Measurements from ENCODE around the gene ELMOD1.
A peak's percentile ranks its signal among the peaks of the same experiment; 100 is the strongest.

Gene ELMOD1

DNA sequence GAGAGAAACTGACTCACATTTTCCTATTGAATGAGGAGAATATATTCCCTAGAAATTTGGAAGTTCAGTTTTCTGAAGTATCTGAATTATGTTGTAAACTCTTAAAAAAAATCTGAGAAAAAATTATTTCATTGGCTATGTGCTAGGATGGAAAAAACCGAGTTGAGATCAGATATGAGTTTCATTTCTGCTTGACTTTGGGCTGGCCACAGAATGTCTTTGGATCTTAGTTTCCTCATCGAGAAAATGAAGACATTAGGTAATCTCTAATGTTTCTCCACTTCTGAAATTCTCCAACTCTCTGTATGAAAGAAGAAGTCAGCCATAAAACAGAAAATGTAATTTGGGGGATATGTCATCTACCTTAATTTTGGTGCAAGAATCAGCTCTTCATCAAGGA is 92.1 kb downstream of the ELMOD1 start:
- TF ChIP-seq ISL1 (CRISPR knock-in tag; IDR thresholded peaks at IDR 0.05) (no peak), OSR1 (CRISPR knock-in tag; IDR thresholded peaks at IDR 0.05) (no peak), ESRRG (CRISPR knock-in tag; IDR thresholded peaks at IDR 0.05) (no peak), PATZ1 (CRISPR knock-in tag; IDR thresholded peaks at IDR 0.05; ENCODE audit: borderline replicate concordance) (no peak), PPARA (CRISPR knock-in tag; IDR thresholded peaks at IDR 0.05; ENCODE audit: borderline replicate concordance) (no peak), CSDC2 (CRISPR knock-in tag; IDR thresholded peaks at IDR 0.05) (no peak), TSHZ2 (CRISPR knock-in tag; IDR thresholded peaks at IDR 0.05) (no peak), ZC3H10 (CRISPR knock-in tag; IDR thresholded peaks at IDR 0.05) (no peak), TCF4 (CRISPR knock-in tag; IDR thresholded peaks at IDR 0.05; ENCODE audit: borderline replicate concordance) (no peak), TOX (CRISPR knock-in tag; IDR thresholded peaks at IDR 0.05; ENCODE audit: borderline replicate concordance) (no peak), ZFP3 (CRISPR knock-in tag; IDR thresholded peaks at IDR 0.05) (no peak)
- TF ChIP-seq, protein P1, sequence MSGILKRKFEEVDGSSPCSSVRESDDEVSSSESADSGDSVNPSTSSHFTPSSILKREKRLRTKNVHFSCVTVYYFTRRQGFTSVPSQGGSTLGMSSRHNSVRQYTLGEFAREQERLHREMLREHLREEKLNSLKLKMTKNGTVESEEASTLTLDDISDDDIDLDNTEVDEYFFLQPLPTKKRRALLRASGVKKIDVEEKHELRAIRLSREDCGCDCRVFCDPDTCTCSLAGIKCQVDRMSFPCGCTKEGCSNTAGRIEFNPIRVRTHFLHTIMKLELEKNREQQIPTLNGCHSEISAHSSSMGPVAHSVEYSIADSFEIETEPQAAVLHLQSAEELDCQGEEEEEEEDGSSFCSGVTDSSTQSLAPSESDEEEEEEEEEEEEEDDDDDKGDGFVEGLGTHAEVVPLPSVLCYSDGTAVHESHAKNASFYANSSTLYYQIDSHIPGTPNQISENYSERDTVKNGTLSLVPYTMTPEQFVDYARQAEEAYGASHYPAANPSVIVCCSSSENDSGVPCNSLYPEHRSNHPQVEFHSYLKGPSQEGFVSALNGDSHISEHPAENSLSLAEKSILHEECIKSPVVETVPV (CRISPR knock-in tag; IDR thresholded peaks at IDR 0.05), result no peak
- TF ChIP-seq, protein P2, sequence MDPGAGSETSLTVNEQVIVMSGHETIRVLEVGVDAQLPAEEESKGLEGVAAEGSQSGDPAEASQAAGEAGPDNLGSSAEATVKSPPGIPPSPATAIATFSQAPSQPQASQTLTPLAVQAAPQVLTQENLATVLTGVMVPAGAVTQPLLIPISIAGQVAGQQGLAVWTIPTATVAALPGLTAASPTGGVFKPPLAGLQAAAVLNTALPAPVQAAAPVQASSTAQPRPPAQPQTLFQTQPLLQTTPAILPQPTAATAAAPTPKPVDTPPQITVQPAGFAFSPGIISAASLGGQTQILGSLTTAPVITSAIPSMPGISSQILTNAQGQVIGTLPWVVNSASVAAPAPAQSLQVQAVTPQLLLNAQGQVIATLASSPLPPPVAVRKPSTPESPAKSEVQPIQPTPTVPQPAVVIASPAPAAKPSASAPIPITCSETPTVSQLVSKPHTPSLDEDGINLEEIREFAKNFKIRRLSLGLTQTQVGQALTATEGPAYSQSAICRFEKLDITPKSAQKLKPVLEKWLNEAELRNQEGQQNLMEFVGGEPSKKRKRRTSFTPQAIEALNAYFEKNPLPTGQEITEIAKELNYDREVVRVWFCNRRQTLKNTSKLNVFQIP (CRISPR knock-in tag; IDR thresholded peaks at IDR 0.05; ENCODE audit: borderline replicate concordance, low read depth), result no peak
- ATAC-seq, result no peak

DNA sequence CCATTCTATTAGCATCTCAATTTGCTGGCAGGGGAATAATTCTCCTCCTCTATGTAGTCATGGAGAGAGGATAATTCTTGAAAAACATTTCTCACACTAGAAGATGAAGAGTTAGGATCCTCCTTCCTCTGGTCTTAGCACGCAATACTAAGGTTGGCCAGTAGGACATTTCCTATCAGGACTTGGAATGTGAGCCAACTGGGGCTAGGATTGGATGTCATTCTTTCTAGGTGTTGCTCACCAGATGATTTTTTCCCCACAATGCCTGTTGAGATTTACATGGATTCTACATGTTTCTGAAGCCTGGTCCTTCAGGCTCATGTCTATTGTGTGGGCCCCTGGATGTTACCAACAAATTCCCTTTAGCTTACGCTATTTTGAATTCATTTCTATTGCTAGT is 92.9 kb downstream of the ELMOD1 start:
- TF ChIP-seq ISL1 (CRISPR knock-in tag; IDR thresholded peaks at IDR 0.05) (no peak), CREB5 (CRISPR knock-in tag; IDR thresholded peaks at IDR 0.05; ENCODE audit: low read depth) (no peak)
- TF ChIP-seq, protein P1 (CRISPR knock-in tag; IDR thresholded peaks at IDR 0.05), result no peak
- ATAC-seq, result peak; percentile 57; the same call in 1 of the 3 replicates

GRCh38 chr11:107688322-107688918 is 97.5 kb downstream of the ELMOD1 start:
- ATAC-seq, result no peak
- no peak for TF ChIP-seq TOX (CRISPR knock-in tag; IDR thresholded peaks at IDR 0.05; ENCODE audit: borderline replicate concordance)
- no peak for TF ChIP-seq CREB5 (CRISPR knock-in tag; IDR thresholded peaks at IDR 0.05; ENCODE audit: low read depth)
